HepG2 (cell line): Measurements from ENCODE around the gene FAS. TPM values are rescaled to one million over a fixed set of nuclear protein-coding genes. Genes with fewer than 3 reads are reported as not detected.

Experiments used
- HDAC6 ChIP-seq: fragments of 200-600 bp; sonication (generic); IDR thresholded peaks from 2 replicates; pipeline ENCODE4 v1.7.0; 2017; ENCODE audit warnings: mild to moderate bottlenecking, antibody characterized with exemption, low read length, low read depth
- HNRNPL ChIP-seq: fragments of 200-400 bp; formaldehyde crosslinking; IDR thresholded peaks from 2 replicates; pipeline ENCODE4 v1.6.1; 2017; ENCODE audit warnings: mild to moderate bottlenecking, low read depth, low read length
- KMT2B ChIP-seq: IDR thresholded peaks from 2 replicates; pipeline ENCODE4 v1.6.1; 2016; ENCODE audit warnings: missing genetic modification reagents, missing compliant biosample characterization
- SCMH1 ChIP-seq: sonication (generic); formaldehyde crosslinking; IDR thresholded peaks from 2 replicates; pipeline ENCODE4 v1.9.0; 2021; ENCODE audit warnings: missing genetic modification reagents, mild to moderate bottlenecking, borderline replicate concordance
- TBX2 ChIP-seq: sonication (generic); formaldehyde crosslinking; IDR thresholded peaks from 2 replicates; pipeline ENCODE4 v1.5.0; 2020; ENCODE audit warnings: missing genetic modification reagents, mild to moderate bottlenecking, borderline replicate concordance
- THAP9 ChIP-seq: sonication (generic); formaldehyde crosslinking; IDR thresholded peaks from 2 replicates; pipeline ENCODE4; 2020; ENCODE audit warnings: missing genetic modification reagents, mild to moderate bottlenecking, borderline replicate concordance
- ZBTB7B ChIP-seq: sonication (generic); formaldehyde crosslinking; IDR thresholded peaks from 2 replicates; pipeline ENCODE4 v1.4.0; 2020; ENCODE audit warnings: missing genetic modification reagents
- ZNF34 ChIP-seq: sonication (generic); formaldehyde crosslinking; IDR thresholded peaks from 2 replicates; pipeline ENCODE4 v1.4.0; 2020; ENCODE audit warnings: mild to moderate bottlenecking, missing genetic modification reagents, borderline replicate concordance
- ZNF383 ChIP-seq: sonication (generic); formaldehyde crosslinking; IDR thresholded peaks from 2 replicates; pipeline ENCODE4 v1.4.0; 2020; ENCODE audit warnings: missing genetic modification reagents, mild to moderate bottlenecking, borderline replicate concordance
- ZNF550 ChIP-seq: sonication (generic); formaldehyde crosslinking; IDR thresholded peaks from 2 replicates; pipeline ENCODE4 v1.4.0; 2020; ENCODE audit warnings: mild to moderate bottlenecking, missing genetic modification reagents, borderline replicate concordance
- ZNF563 ChIP-seq: sonication (generic); formaldehyde crosslinking; IDR thresholded peaks from 2 replicates; pipeline ENCODE4 v1.8.0; 2022; ENCODE audit warnings: mild to moderate bottlenecking, moderate library complexity, missing genetic modification reagents
- ZNF567 ChIP-seq: sonication (generic); formaldehyde crosslinking; IDR thresholded peaks from 2 replicates; pipeline ENCODE4 v1.8.1; 2023; ENCODE audit warnings: mild to moderate bottlenecking, missing genetic modification reagents, borderline replicate concordance
- ZNF598 ChIP-seq: sonication (generic); formaldehyde crosslinking; IDR thresholded peaks from 2 replicates; pipeline ENCODE4 v1.5.1; 2020; ENCODE audit warnings: mild to moderate bottlenecking, missing genetic modification reagents, borderline replicate concordance
- ZNF776 ChIP-seq: sonication (generic); formaldehyde crosslinking; IDR thresholded peaks from 2 replicates; pipeline ENCODE4 v1.4.0; 2020; ENCODE audit warnings: mild to moderate bottlenecking, missing genetic modification reagents
- polyA plus RNA-seq, 8 experiments: library from polyadenylated mRNA; depleted of rRNA in 3 of 8; stranded (reverse) in 7 of 8; unstranded in 1 of 8; fragments of >200 nt; fragmentation: Illumina TruSeq in 4 of 8; extraction: Trizol in 4 of 8; gene quantifications; 2 replicates each; pipeline versions ENCODE4 v1.2.1 to v1.2.3, GENCODE V29; 2011 to 2016; ENCODE audit warnings: low read depth in 4 of 8, missing spikeins in 1 of 8, mixed read lengths in 1 of 8; ENCODE audit not compliant: insufficient read depth in 1 of 8
- total RNA-seq, 5 experiments: library from RNA; depleted of rRNA; stranded (reverse); fragments of >200 nt; fragmentation: Illumina TruSeq; extraction: Trizol; gene quantifications; 2 replicates each; pipeline ENCODE4 v1.2.3, GENCODE V29; 2016; ENCODE audit warnings: low read depth in 1 of 5
- TF ChIP-seq, protein P1 (sequence below), 2 experiments: fragments of 450-650 bp in 1 of 2; sonication (generic) in 1 of 2; formaldehyde crosslinking; IDR thresholded peaks; 2 replicates each; pipeline versions ENCODE4 v1.5.0 to v1.8.0; 2020 to 2022; ENCODE audit warnings: mild to moderate bottlenecking in 1 of 2, missing genetic modification reagents in 1 of 2

FAS gene
- total and polyA plus RNA-seq, 2 of the 13 experiments (the other 11 are each of a cell fraction or from before 2014, with no cell fraction given): 5.9 to 17.9 TPM

GRCh38 chr10:88990384-88991160, at the start of gene FAS (continued):
- TF ChIP-seq ZNF567 (CRISPR knock-in tag): 0 out of 2 replicates have a peak, but pooled peaks have one; percentile 16
- TF ChIP-seq ZNF34: 0 out of 2 replicates have a peak, but pooled peaks have one; percentile 22
- 0 out of 2 replicates have a peak, but pooled peaks have one; percentile 42 for TF ChIP-seq ZNF776
- TF ChIP-seq ZNF383: 0 out of 2 replicates have a peak, but pooled peaks have one; percentile 40
- TF ChIP-seq TBX2 (CRISPR knock-in tag): peak; percentile 10; the same call in 1 of the 2 replicates
- TF ChIP-seq HDAC6: no peak
- peak; percentile 34; the same call in 1 of the 2 replicates for TF ChIP-seq ZNF563 (CRISPR knock-in tag)
- no peak for TF ChIP-seq ZNF550 (CRISPR knock-in tag)
- TF ChIP-seq THAP9 (CRISPR knock-in tag): peak; percentile 24; the same call in 1 of the 2 replicates
- TF ChIP-seq, protein P1, sequence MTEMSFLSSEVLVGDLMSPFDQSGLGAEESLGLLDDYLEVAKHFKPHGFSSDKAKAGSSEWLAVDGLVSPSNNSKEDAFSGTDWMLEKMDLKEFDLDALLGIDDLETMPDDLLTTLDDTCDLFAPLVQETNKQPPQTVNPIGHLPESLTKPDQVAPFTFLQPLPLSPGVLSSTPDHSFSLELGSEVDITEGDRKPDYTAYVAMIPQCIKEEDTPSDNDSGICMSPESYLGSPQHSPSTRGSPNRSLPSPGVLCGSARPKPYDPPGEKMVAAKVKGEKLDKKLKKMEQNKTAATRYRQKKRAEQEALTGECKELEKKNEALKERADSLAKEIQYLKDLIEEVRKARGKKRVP (CRISPR knock-in tag; IDR thresholded peaks at IDR 0.05): no peak
- no peak for TF ChIP-seq ZBTB7B (CRISPR knock-in tag)
- TF ChIP-seq ZNF598 (CRISPR knock-in tag): peak; percentile 47; the same call in 1 of the 2 replicates
- TF ChIP-seq SCMH1 (CRISPR knock-in tag): no peak
- TF ChIP-seq KMT2B: 0 out of 2 replicates have a peak, but pooled peaks have one; percentile 9
- TF ChIP-seq HNRNPL: peak; percentile 86
